ENCODE data around the gene BORCS5. TPM values are rescaled to one million over a fixed set of nuclear protein-coding genes. Genes with fewer than 3 reads are reported as not detected.

Gene BORCS5
- total and polyA plus RNA-seq, 7 experiments from 2014 or later = 8.4 to 28.2 (median 18.6) TPM

- Histone ChIP-seq H3K27ac (ENCODE audit: low read depth, low read length) (no peak overlapping the region), H3K36me3 (ENCODE audit: control insufficient read depth in 2 of 3, insufficient read depth in 3 of 3, low read length in 3 of 3) (peaks cover 0 to 5% (median 0%) of the 10 kb centered on the region in 3 experiments), H3K4me1 (ENCODE audit: control insufficient read depth in 2 of 2, insufficient read depth in 2 of 2, low read length in 2 of 2) (peaks cover 0 to 11% of the 10 kb centered on the region in 2 donors), H3K9me3 (ENCODE audit: control insufficient read depth in 2 of 3, low read length in 3 of 3) (no peaks in the 10 kb centered on the region), H3K27me3 (ENCODE audit: control insufficient read depth in 2 of 2, insufficient read depth in 2 of 2, low read length in 2 of 2) (no peaks in the 10 kb centered on the region), H3K4me3 (ENCODE audit: low read length) (no peak overlapping the region)
- Mint-ChIP-seq H3K36me3 (peaks cover 6 to 37% (median 30%) of the 10 kb centered on the region in 5 donors), H3K4me3 (no peak overlapping the region), H3K9me3 (no peaks in the 10 kb centered on the region), H3K4me1 (peaks cover 31 to 56% (median 48%) of the 10 kb centered on the region in 7 donors), H3K27ac (peak overlapping the region in 4 of 9 donors; percentile 4 to 64 (median 32)), H3K27me3 (no peaks in the 10 kb centered on the region)
- intact Hi-C loops (cut with micrococcal nuclease) = no loop called here
- DNase-seq (no peak), ATAC-seq (no peak)
- POLR2A ChIA-PET = interaction anchor here (0.6 to 1.8 kb wide), 3 partner anchors 9 to 368 kb away, joined by 3 to 22 read pairs (median 3); partner anchors contain the start of gene BORCS5
- CTCF ChIA-PET = interaction anchor here (0.6 to 2.3 kb wide), 6 partner anchors 9 to 370 kb away, joined by 3 to 10 read pairs (median 4); partner anchors contain the start of gene BORCS5
Observed at GRCh38 chr12:12366701-12367481, 10.0 kb downstream of the BORCS5 start.

GRCh38 chr12:12367482-12367998 is 10.7 kb downstream of the BORCS5 start:
- DNase-seq (no peak), ATAC-seq (no peak)
- Mint-ChIP-seq H3K27me3 (no peaks in the 10 kb centered on the region), H3K9me3 (no peaks in the 10 kb centered on the region), H3K27ac (peak overlapping the region in 5 of 9 donors; percentile 16 to 58 (median 32)), H3K4me1 (peaks cover 27 to 52% (median 45%) of the 10 kb centered on the region in 7 donors), H3K4me3 (peak overlapping the region in 1 of 10 donors; percentile 7), H3K36me3 (peaks cover 6 to 36% (median 30%) of the 10 kb centered on the region in 5 donors)
- Histone ChIP-seq H3K27me3 (ENCODE audit: control insufficient read depth in 2 of 2, insufficient read depth in 2 of 2, low read length in 2 of 2) (no peaks in the 10 kb centered on the region), H3K9me3 (ENCODE audit: control insufficient read depth in 2 of 3, low read length in 3 of 3) (no peaks in the 10 kb centered on the region), H3K4me1 (ENCODE audit: control insufficient read depth in 2 of 2, insufficient read depth in 2 of 2, low read length in 2 of 2) (peaks cover 0 to 10% of the 10 kb centered on the region in 2 donors), H3K27ac (ENCODE audit: low read depth, low read length) (no peak overlapping the region), H3K4me3 (ENCODE audit: low read length) (no peak overlapping the region), H3K36me3 (ENCODE audit: control insufficient read depth in 2 of 3, insufficient read depth in 3 of 3, low read length in 3 of 3) (peaks cover 0 to 5% (median 0%) of the 10 kb centered on the region in 3 experiments)
- ChIA-PET CTCF (interaction anchor here (0.8 to 2.3 kb wide), 5 partner anchors 10 to 369 kb away, joined by 3 to 10 read pairs (median 5); partner anchors contain the start of gene BORCS5), POLR2A (interaction anchor here (0.8 to 1.8 kb wide), 2 partner anchors 10 to 353 kb away, joined by 3 to 22 read pairs; partner anchors contain the start of gene BORCS5)
- intact Hi-C loops (cut with micrococcal nuclease) = no loop called here

- ChIA-PET POLR2A (interaction anchor here (0.7 kb wide), 1 partner anchor 16 kb away, joined by 4 read pairs; no protein-coding TSS in a partner anchor), CTCF (interaction anchor here (7.1 kb wide), 1 partner anchor 363 kb away, joined by 91 read pairs; no protein-coding TSS in a partner anchor)
- peaks cover 5 to 36% (median 25%) of the 10 kb centered on the region in 5 donors for H3K36me3 Mint-ChIP-seq
Observed at GRCh38 chr12:12372946-12373722, 16.3 kb downstream of the BORCS5 start.

GRCh38 chr12:12376646-12377448 is 20.0 kb downstream of the BORCS5 start:
- no peak overlapping the region for H3K4me3 Mint-ChIP-seq
- peaks cover 3 to 28% (median 24%) of the 10 kb centered on the region in 5 donors for H3K36me3 Mint-ChIP-seq
- peaks cover 7 to 50% (median 44%) of the 10 kb centered on the region in 7 donors for H3K4me1 Mint-ChIP-seq
- H3K9me3 Mint-ChIP-seq = peaks cover 0 to 5% (median 0%) of the 10 kb centered on the region in 11 donors
- no peak overlapping the region for H3K27ac ChIP-seq (ENCODE audit: low read depth, low read length)
- CTCF ChIA-PET = interaction anchor here (0.7 to 7.1 kb wide), 30 partner anchors 9 to 412 kb away, joined by 3 to 91 read pairs (median 4); partner anchors contain the start of gene DUSP16
- POLR2A ChIA-PET = interaction anchor here (0.5 to 4.3 kb wide), 21 partner anchors 19 to 360 kb away, joined by 3 to 27 read pairs (median 4); partner anchors contain the start of gene DUSP16
- H3K4me3 ChIP-seq (ENCODE audit: low read length) = no peak overlapping the region
- peaks cover 14 to 42% of the 10 kb centered on the region in 2 donors for H3K4me1 ChIP-seq (ENCODE audit: control insufficient read depth in 2 of 2, insufficient read depth in 2 of 2, low read length in 2 of 2)
- DNase-seq (peak in 7 of 9 donors; percentile 58 to 84 (median 72)), ATAC-seq (peak; percentile 63)
- H3K27ac Mint-ChIP-seq = peak overlapping the region in 6 of 9 donors; percentile 46 to 86 (median 66)
- H3K9me3 ChIP-seq (ENCODE audit: control insufficient read depth in 2 of 3, low read length in 3 of 3) = no peaks in the 10 kb centered on the region
- H3K36me3 ChIP-seq (ENCODE audit: control insufficient read depth in 2 of 3, insufficient read depth in 3 of 3, low read length in 3 of 3) = no peaks in the 10 kb centered on the region
- no peaks in the 10 kb centered on the region for H3K27me3 Mint-ChIP-seq
- intact Hi-C loops (cut with micrococcal nuclease) = loop anchor here (1.0 to 5.0 kb wide), 19 partner anchors 13 to 835 kb away; partner anchors contain the start of genes GPR19 (in 2 of the 2), APOLD1 (in 1 of the 2), BORCS5 (in 1 of the 2) and CDKN1B (in 1 of the 2)
- H3K27me3 ChIP-seq (ENCODE audit: control insufficient read depth in 2 of 2, insufficient read depth in 2 of 2, low read length in 2 of 2) = no peaks in the 10 kb centered on the region

More at GRCh38 chr12:12372946-12373722, 16.3 kb downstream of the BORCS5 start:
- DNase-seq (no peak), ATAC-seq (no peak)
- H3K27ac ChIP-seq (ENCODE audit: low read depth, low read length) = no peak overlapping the region
- peaks cover 3 to 11% of the 10 kb centered on the region in 2 donors for H3K4me1 ChIP-seq (ENCODE audit: control insufficient read depth in 2 of 2, insufficient read depth in 2 of 2, low read length in 2 of 2)
- H3K27me3 ChIP-seq (ENCODE audit: control insufficient read depth in 2 of 2, insufficient read depth in 2 of 2, low read length in 2 of 2) = no peaks in the 10 kb centered on the region
- H3K4me3 Mint-ChIP-seq = no peak overlapping the region
- H3K27me3 Mint-ChIP-seq = no peaks in the 10 kb centered on the region
- H3K9me3 ChIP-seq (ENCODE audit: control insufficient read depth in 2 of 3, low read length in 3 of 3) = no peaks in the 10 kb centered on the region
- intact Hi-C loops (cut with micrococcal nuclease) = no loop called here
- H3K9me3 Mint-ChIP-seq = no peaks in the 10 kb centered on the region
- peak overlapping the region in 7 of 9 donors; percentile 9 to 79 (median 56) for H3K27ac Mint-ChIP-seq
- peaks cover 11 to 37% (median 29%) of the 10 kb centered on the region in 7 donors for H3K4me1 Mint-ChIP-seq
- H3K4me3 ChIP-seq (ENCODE audit: low read length) = no peak overlapping the region
- no peaks in the 10 kb centered on the region for H3K36me3 ChIP-seq (ENCODE audit: control insufficient read depth in 2 of 3, insufficient read depth in 3 of 3, low read length in 3 of 3)

GRCh38 chr12:12378616-12379015 is 21.7 kb downstream of the BORCS5 start:
- no peaks in the 10 kb centered on the region for H3K9me3 ChIP-seq (ENCODE audit: control insufficient read depth in 2 of 3, low read length in 3 of 3)
- intact Hi-C loops (cut with micrococcal nuclease) = loop anchor here in 1 of 2 donors (5.0 kb wide), 1 partner anchor 409 kb away; the partner anchor contains the start of gene APOLD1
- ChIA-PET CTCF (interaction anchor here (0.6 to 7.1 kb wide), 8 partner anchors 184 to 532 kb away, joined by 3 to 91 read pairs (median 6); partner anchors contain the start of gene DUSP16), POLR2A (interaction anchor here (1.2 to 4.3 kb wide), 9 partner anchors 88 to 356 kb away, joined by 3 to 27 read pairs (median 5); partner anchors contain the start of gene DUSP16)
- H3K9me3 Mint-ChIP-seq = peaks cover 0 to 9% (median 0%) of the 10 kb centered on the region in 11 donors
- ATAC-seq = no peak
- no peak overlapping the region for H3K27ac ChIP-seq (ENCODE audit: low read depth, low read length)
- peak overlapping the region in 1 of 10 donors; percentile 35 for H3K4me3 Mint-ChIP-seq
- H3K36me3 Mint-ChIP-seq = peaks cover 2 to 31% (median 26%) of the 10 kb centered on the region in 5 donors
- peak overlapping the region; percentile 26 to 91 (median 84) for H3K27ac Mint-ChIP-seq
- no peaks in the 10 kb centered on the region for H3K27me3 Mint-ChIP-seq
- no peak overlapping the region for H3K4me3 ChIP-seq (ENCODE audit: low read length)
- DNase-seq = no peak
- no peaks in the 10 kb centered on the region for H3K27me3 ChIP-seq (ENCODE audit: control insufficient read depth in 2 of 2, insufficient read depth in 2 of 2, low read length in 2 of 2)
- peaks cover 7 to 48% (median 42%) of the 10 kb centered on the region in 7 donors for H3K4me1 Mint-ChIP-seq
- H3K4me1 ChIP-seq (ENCODE audit: control insufficient read depth in 2 of 2, insufficient read depth in 2 of 2, low read length in 2 of 2) = peaks cover 14 to 53% of the 10 kb centered on the region in 2 donors
- H3K36me3 ChIP-seq (ENCODE audit: control insufficient read depth in 2 of 3, insufficient read depth in 3 of 3, low read length in 3 of 3) = peaks cover 0 to 3% (median 0%) of the 10 kb centered on the region in 3 experiments

Data from naive thymus-derived CD4-positive, alpha-beta T cell (primary cell).